Mammary epithelial cell (primary cell): ENCODE data around the gene UVRAG.

Experiments used
- EZH2 ChIP-seq: IDR thresholded peaks from 2 replicates; pipeline ENCODE4 v1.6.1; 2012; ENCODE audit warnings: low read length, inconsistent platforms, borderline replicate concordance
- TF ChIP-seq, protein P1 (sequence below), 2 donors: IDR thresholded peaks in 1 of 2; conservative IDR thresholded peaks in 1 of 2; 2 replicates each; pipeline ENCODE4 v1.5.1; 2011 to 2012; ENCODE audit warnings: inconsistent platforms in 2 of 2, low read length in 2 of 2, mild to moderate bottlenecking in 2 of 2, control low read depth in 1 of 2, low read depth in 1 of 2; ENCODE audit not compliant: insufficient read depth in 1 of 2; ENCODE audit errors: extremely low read depth in 1 of 2

- TF ChIP-seq, protein P1, sequence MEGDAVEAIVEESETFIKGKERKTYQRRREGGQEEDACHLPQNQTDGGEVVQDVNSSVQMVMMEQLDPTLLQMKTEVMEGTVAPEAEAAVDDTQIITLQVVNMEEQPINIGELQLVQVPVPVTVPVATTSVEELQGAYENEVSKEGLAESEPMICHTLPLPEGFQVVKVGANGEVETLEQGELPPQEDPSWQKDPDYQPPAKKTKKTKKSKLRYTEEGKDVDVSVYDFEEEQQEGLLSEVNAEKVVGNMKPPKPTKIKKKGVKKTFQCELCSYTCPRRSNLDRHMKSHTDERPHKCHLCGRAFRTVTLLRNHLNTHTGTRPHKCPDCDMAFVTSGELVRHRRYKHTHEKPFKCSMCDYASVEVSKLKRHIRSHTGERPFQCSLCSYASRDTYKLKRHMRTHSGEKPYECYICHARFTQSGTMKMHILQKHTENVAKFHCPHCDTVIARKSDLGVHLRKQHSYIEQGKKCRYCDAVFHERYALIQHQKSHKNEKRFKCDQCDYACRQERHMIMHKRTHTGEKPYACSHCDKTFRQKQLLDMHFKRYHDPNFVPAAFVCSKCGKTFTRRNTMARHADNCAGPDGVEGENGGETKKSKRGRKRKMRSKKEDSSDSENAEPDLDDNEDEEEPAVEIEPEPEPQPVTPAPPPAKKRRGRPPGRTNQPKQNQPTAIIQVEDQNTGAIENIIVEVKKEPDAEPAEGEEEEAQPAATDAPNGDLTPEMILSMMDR (conservative IDR thresholded peaks at IDR 0.05 in 1 of 2, IDR thresholded peaks at IDR 0.05 in 1 of 2; ENCODE audit: extremely low read depth in 1 of 2, insufficient read depth in 1 of 2, low read depth in 1 of 2, low read length in 2 of 2) = no peak
- no peak for TF ChIP-seq EZH2
Measured at GRCh38 chr11:75852406-75853017, 37.5 kb downstream of the UVRAG start.
